M059J (cell line): ENCODE measurements around the gene KCNA10. TPM values are rescaled to one million over a fixed set of nuclear protein-coding genes. Genes with fewer than 3 reads are reported as not detected.

Experiments
- DNase-seq: peaks from one replicate; pipeline ENCODE4 v3.0.0-alpha.2; 2012; ENCODE audit warnings: low read depth
- total RNA-seq: library from RNA; depleted of rRNA; stranded (reverse); fragments of >200 nt; shearing (Covaris generic); gene quantifications from 2 replicates; pipeline ENCODE4 v1.2.3, GENCODE V29; 2014; rRNA removed

The KCNA10 gene
- total RNA-seq, 1 experiment from 2014 or later: not detected

DNA sequence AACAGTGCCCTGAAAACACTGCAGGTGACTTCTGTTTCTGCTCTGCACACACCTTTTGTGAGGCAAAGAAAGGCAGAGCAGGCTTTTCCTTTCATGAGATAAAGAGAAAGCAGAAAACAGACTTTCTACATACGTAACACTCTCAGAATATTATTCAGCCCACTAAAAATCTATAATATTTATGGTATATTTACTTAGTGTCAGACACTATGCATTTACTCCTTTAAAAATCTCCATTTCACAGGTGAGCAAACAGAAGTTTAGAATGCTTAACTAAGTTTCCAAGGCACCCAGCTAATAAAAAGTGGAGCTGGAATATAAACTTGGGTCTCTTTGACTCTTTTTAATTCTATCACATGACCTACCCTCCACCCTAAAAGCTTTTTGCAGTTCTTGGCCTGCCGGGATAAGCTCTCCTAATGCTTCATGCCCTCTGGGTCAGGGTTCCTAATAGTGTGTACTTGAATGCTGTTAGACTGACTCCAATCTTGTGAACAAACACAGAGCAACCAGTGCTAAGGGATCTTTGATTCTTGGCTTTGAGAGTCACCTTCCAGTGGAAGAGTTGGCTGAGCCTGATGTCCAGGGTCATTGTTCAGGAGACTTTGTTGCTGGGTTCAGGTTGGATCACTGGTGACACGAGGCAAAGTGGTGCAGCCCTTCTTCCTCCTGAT, 40.9 kb downstream of the KCNA10 start:
- no peak for DNase-seq

DNA sequence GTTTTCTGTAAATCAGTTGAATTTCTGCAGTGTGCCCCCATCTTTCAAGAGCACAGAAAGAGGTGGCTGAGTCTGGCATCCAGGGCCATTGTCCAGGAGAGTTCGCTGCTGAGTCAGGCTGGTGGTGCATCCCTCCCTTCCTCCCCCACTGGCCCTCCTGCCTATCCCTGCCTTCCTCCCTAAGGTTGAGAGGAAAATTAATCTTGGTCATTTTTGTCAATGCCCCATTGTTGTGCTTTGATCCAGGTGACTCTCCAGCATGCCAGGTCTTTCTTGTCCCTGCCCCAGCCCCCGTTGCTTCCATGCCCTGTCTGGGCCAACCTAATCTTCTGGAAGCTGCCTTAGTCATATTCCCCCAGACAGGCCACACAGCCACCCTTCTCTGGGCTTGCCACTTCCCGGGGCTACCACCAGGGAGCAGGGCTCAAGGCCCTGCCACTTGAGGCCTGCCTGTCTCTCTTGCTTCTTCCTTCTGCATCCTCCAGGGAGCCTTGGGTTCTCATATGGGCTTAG, 41.5 kb downstream of the KCNA10 start:
- DNase-seq: peak; percentile 28

DNA sequence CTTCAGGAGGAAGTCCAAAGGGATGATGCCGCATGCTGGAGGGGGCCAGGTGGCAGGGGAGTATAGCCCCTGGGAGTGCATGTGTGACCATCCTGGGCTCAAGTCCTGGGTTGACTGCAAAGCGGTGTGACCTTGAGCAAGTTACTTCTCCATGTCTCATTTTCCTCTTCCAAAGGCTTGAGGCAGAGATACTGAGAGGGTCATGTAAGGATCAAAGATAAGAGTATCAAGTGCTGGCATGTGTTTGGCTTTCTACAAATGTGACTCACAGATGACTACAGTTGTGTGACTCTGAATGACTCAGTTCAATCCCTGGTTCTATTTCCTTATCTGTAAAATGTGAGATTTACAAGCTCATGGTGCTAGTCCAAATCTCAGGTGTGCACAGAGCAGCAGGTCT, 41.9 kb downstream of the KCNA10 start:
- DNase-seq: peak; percentile 88

DNA sequence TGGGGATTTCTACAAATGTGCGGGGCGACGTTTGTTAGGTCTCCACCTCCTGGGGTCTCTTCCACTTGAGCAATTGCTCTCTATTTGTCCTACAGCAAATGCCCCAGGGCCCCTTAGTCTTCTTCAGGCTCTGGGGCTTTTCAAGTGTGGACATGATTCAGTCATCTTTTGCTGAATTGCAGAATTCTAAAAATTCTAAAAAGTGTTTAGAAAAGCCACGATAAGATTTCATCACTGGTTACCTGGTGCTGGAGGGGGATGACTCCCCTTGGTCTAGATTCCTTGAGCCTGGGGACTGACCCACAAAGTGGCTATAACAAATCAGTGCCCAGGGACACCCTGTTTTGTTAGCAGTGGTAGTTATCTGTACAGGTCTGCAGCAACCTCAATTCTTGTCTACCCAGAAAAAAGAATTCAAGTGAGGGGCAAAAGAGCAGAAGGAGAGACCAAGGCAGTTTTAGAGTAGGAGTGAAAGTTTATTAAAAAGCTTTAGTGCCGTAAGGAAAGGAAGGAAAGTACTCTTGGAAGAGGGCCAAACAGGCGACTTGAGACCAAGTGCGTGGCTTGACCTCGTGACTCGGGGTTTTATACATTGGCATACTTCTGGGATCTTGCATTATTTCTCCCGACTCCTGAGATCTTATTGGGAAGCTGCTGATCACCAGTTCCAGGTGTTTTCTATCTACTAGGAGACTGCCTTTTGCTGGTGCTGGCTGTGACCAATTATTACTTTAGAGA, 42.8 kb downstream of the KCNA10 start:
- peak; percentile 37 for DNase-seq

DNA sequence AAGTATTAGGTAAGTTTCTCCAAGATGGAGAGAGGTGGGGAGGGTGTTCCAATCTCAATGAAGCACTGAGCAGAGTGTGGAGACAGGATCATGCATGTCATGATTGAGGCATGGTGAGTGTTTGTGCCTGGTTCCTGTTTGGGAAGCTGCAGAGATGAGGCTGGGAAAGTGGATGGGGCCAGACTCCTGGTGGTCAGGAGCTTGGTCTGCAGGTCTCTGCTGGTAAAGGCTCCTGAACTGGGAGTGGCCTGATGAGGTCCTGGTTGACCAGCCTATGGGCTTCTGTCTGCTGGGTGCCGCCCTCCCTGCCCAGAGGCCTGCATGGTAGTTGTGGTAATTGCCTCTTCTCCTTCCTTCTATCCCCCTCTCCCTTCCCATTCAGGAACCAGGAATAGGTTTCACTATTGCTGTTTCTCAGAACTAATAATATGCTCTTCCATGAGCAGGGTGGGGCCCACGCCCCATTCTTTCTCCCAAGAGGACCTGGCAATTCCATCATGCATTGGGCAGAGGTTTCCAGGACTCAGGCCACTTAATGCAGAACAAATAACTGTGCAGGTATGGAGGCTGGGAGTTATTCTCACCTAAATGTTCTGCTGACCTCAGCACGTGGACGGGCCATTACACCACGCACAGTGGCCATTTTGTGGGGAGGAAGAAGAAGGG, 43.5 kb downstream of the KCNA10 start:
- DNase-seq: no peak

DNA sequence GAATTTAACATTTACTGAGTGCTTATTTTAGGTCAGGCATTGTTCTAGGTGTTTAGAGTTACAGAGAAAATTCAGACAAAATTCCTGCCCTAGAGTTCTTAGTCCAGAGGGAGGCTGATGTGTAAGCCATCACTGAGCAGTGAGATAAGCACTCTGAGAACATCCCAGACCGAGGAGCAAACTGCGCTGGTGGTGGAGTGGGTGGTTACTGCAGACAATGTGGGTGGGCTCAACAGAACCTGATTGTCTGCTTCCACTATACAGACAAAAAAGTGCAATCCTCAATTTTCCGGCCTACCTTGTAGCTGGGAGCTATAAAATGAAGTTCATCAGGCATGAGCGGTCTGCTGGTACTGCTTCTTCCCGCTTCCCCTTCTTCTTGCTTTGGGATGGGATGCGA, 44.5 kb downstream of the KCNA10 start:
- no peak for DNase-seq

DNA sequence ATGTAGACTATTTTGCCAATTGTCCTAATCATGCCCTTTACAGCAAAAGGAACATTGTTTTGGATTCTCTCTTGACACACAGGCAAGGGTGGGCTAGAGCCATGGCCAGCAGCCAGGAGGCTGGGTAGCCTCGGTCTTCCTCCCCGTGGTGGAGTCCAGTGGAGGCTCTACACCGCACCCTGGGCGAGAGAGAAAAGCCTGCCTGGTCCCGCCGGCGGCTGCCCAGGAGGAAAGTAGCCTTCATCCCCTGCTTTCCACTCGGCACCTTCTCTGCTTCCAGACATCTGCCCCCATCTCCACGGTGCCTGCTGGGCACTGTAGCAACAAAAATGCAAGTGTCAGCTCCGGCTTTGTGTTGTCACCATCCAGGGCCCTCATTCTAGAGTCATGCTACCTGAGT, 46.4 kb downstream of the KCNA10 start:
- DNase-seq: no peak

- no peak for DNase-seq
Observed at GRCh38 chr1:110471131-110471530, 47.8 kb downstream of the KCNA10 start.

Other genes starting within 250 kb of the KCNA10 start
- gene RBM15, start 179.8 kb downstream of the KCNA10 start, total RNA-seq: 20.9 and 35.8 TPM in 2 replicates
- gene SLC16A4, start 128.1 kb downstream of the KCNA10 start, total RNA-seq: 30.0 and 47.6 TPM in 2 replicates
- gene LAMTOR5, start 111.5 kb downstream of the KCNA10 start, total RNA-seq: 96.8 and 157 TPM in 2 replicates
- gene PROK1, start 68.0 kb downstream of the KCNA10 start, total RNA-seq: 1.6 and 1.9 TPM in 2 replicates
- gene KCNA2, start 87.2 kb upstream of the KCNA10 start, total RNA-seq: not detected in 2 replicates
- gene KCNA3, start 155.8 kb upstream of the KCNA10 start, total RNA-seq: not detected in 2 replicates